Thyroid gland (tissue), 4 donors: ENCODE measurements around the gene MPPED1. TPM values are rescaled to one million over a fixed set of nuclear protein-coding genes. Genes with fewer than 3 reads are reported as not detected.

ENCODE experiments used
- DNase-seq, 2 donors: peaks; one replicate each; pipeline ENCODE4 v3.0.0-alpha.2; 2019
- H3K27ac ChIP-seq, 3 donors: fragments of 200-600 bp; sonication (generic); 1 replicate in 2 of 3; 2 replicates in 1 of 3; pipeline ENCODE4 v1.5.1; 2016 to 2019; ENCODE audit warnings: mild to moderate bottlenecking in 1 of 3, moderate library complexity in 1 of 3
- H3K27me3 ChIP-seq: fragments of 200-600 bp; sonication (generic); one replicate; pipeline ENCODE4 v1.5.1; 2019
- H3K36me3 ChIP-seq, 2 donors: fragments of 200-600 bp; sonication (generic); one replicate each; pipeline ENCODE4 v1.5.1; 2016 to 2019
- H3K4me1 ChIP-seq, 2 donors: fragments of 200-600 bp; sonication (generic); one replicate each; pipeline ENCODE4 v1.5.1; 2017 to 2019
- H3K4me3 ChIP-seq, 3 donors: fragments of 200-600 bp; sonication (generic); replicated peaks in 1 of 3; 1 replicate in 2 of 3; 2 replicates in 1 of 3; pipeline ENCODE4 v1.5.1; 2016; ENCODE audit warnings: mild to moderate bottlenecking in 1 of 3
- H3K9me3 ChIP-seq: fragments of 200-600 bp; sonication (generic); one replicate; pipeline ENCODE4 v1.5.1; 2017
- CTCF ChIP-seq, 6 experiments: fragments of 200-600 bp in 3 of 6; fragments of 450-650 bp in 3 of 6; sonication (generic) in 3 of 6; IDR thresholded peaks; one replicate each; pipeline ENCODE4 v1.5.1; 2016 to 2019; ENCODE audit warnings: antibody characterized with exemption in 6 of 6, mild to moderate bottlenecking in 2 of 6, inconsistent platforms in 1 of 6, moderate library complexity in 1 of 6
- POLR2A ChIP-seq, 2 donors: fragments of 450-650 bp; IDR thresholded peaks; one replicate each; pipeline ENCODE4 v1.6.1; 2017; ENCODE audit warnings: antibody characterized with exemption in 2 of 2, mild to moderate bottlenecking in 2 of 2, moderate library complexity in 1 of 2
- WGBS, 2 donors: methylation state at CpG; one replicate each; pipeline ENCODE4 v1.1.5; 2017; 5-methylcytosine and 5-hydroxymethylcytosine counted together
- intact Hi-C: fragments of 100-400 bp; cut with DNase I; formaldehyde crosslinking; loops from one replicate; pipeline ENCODE4 v1.15.1; 2023
- total RNA-seq, 4 donors: library from RNA; depleted of rRNA; stranded (reverse); fragments of >200 nt; gene quantifications; one replicate each; pipeline ENCODE4 v1.2.3, GENCODE V29; 2016

MPPED1 gene
- total RNA-seq, 4 donors from 2014 or later: not detected

GRCh38 chr22:43409046-43409445, 2.8 kb upstream of the MPPED1 start:
- no peaks in the 10 kb centered on the region for H3K36me3 ChIP-seq
- no peaks in the 10 kb centered on the region for H3K9me3 ChIP-seq
- DNase-seq: no peak
- WGBS, 2 donors: 86 to 92% methylated on average over 8 of the region's 8 CpGs
- no peak overlapping the region for H3K4me3 ChIP-seq
- H3K27me3 ChIP-seq: peaks cover 6% of the 10 kb centered on the region
- intact Hi-C loops: no loop called here
- no peaks in the 10 kb centered on the region for H3K4me1 ChIP-seq
- H3K27ac ChIP-seq: no peak overlapping the region
- no peak for TF ChIP-seq POLR2A (IDR thresholded peaks at IDR 0.05)
- no peak for TF ChIP-seq CTCF (IDR thresholded peaks at IDR 0.05)

GRCh38 chr22:43409800-43410199, 2.0 kb upstream of the MPPED1 start:
- no peak for TF ChIP-seq POLR2A (IDR thresholded peaks at IDR 0.05)
- no peak for TF ChIP-seq CTCF (IDR thresholded peaks at IDR 0.05)
- no peaks in the 10 kb centered on the region for H3K36me3 ChIP-seq
- intact Hi-C loops: no loop called here
- no peak for DNase-seq
- H3K27ac ChIP-seq: no peak overlapping the region
- H3K27me3 ChIP-seq: peaks cover 6% of the 10 kb centered on the region
- no peak overlapping the region for H3K4me3 ChIP-seq
- WGBS, 2 donors: 73 to 83% methylated on average over 4 of the region's 4 CpGs
- no peaks in the 10 kb centered on the region for H3K9me3 ChIP-seq
- no peaks in the 10 kb centered on the region for H3K4me1 ChIP-seq

- Histone ChIP-seq H3K27me3 (peaks cover 6% of the 10 kb centered on the region), H3K27ac (no peak overlapping the region), H3K9me3 (no peaks in the 10 kb centered on the region), H3K4me3 (no peak overlapping the region), H3K36me3 (no peaks in the 10 kb centered on the region), H3K4me1 (no peaks in the 10 kb centered on the region)
- no peak for DNase-seq
- TF ChIP-seq CTCF (IDR thresholded peaks at IDR 0.05) (no peak), POLR2A (IDR thresholded peaks at IDR 0.05) (no peak)
- 37 to 67% methylated on average over 5 to 13 of the region's 83 CpGs for WGBS, 2 donors
- intact Hi-C loops: no loop called here
Observed at GRCh38 chr22:43411040-43411868, 560 bp upstream of the MPPED1 start.

- Histone ChIP-seq H3K9me3 (no peaks in the 10 kb centered on the region), H3K4me1 (no peaks in the 10 kb centered on the region), H3K36me3 (no peaks in the 10 kb centered on the region), H3K4me3 (no peak overlapping the region), H3K27ac (no peak overlapping the region), H3K27me3 (peaks cover 6% of the 10 kb centered on the region)
- no peak for DNase-seq
- TF ChIP-seq CTCF (IDR thresholded peaks at IDR 0.05): no peak
- TF ChIP-seq POLR2A (IDR thresholded peaks at IDR 0.05): no peak
- 54 to 57% methylated on average over 24 to 26 of the region's 26 CpGs for WGBS, 2 donors
- intact Hi-C loops: no loop called here
Observed at GRCh38 chr22:43412808-43413795, 1.3 kb downstream of the MPPED1 start.
